ENCODE results near the gene EPHB4. TPM values are rescaled to one million over a fixed set of nuclear protein-coding genes. Genes with fewer than 3 reads are reported as not detected.

The EPHB4 gene
- total RNA-seq (2014; rRNA removed; shearing (Covaris generic)) = 39.8 and 49.0 TPM in 2 replicates

- no peaks in the 10 kb centered on the region for H3K9me3 ChIP-seq (replicated peaks)
- H3K4me1 ChIP-seq (replicated peaks) = peaks cover 31% of the 10 kb centered on the region
- peak within 1 kb of the TSS; percentile 85 for H3K4me3 ChIP-seq
- H3K27ac ChIP-seq = no peak within 1 kb of the TSS; the same call in none of the 2 replicates
- H3K27me3 ChIP-seq (replicated peaks) = no peaks in the 10 kb centered on the region
- peak; percentile 88 to 91 for DNase-seq (ENCODE audit: low read depth in 1 of 2, low spot score in 2 of 2)
- peaks cover 29% of the 10 kb centered on the region for H3K36me3 ChIP-seq
These were observed at the start of gene EPHB4 for GRCh38 chr7:100827330-100828226. EPHB4 (minus strand) TSS chr7:100827523; CDS start chr7:100827030, 493 bp downstream.

DNA sequence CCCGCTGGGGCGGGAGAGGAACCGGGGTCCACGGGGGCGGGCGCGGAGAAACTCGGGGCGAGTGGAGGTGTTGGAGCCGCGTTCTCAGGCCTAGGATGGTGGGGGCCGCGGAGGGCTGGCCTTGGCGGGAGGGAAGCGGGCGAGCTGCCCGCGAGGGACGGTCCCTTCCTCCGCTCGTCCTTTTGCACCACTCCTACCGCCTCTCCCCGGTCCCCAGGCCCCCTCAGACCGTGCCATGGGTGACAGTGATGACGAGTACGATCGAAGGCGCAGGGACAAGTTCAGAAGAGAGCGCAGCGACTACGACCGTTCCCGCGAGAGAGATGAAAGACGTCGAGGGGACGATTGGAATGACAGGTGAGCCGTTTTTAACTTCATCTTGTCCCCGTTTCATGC is 48.0 kb upstream of the EPHB4 start:
- no peaks in the 10 kb centered on the region for H3K9me3 ChIP-seq (replicated peaks)
- peaks cover 18% of the 10 kb centered on the region for H3K4me1 ChIP-seq (replicated peaks)
- H3K27me3 ChIP-seq (replicated peaks) = no peaks in the 10 kb centered on the region
- peak overlapping the region; percentile 85 for H3K27ac ChIP-seq
- DNase-seq (ENCODE audit: low read depth in 1 of 2, low spot score in 2 of 2) = peak in 1 of 2 experiments; percentile 41
- H3K36me3 ChIP-seq = peaks cover 93% of the 10 kb centered on the region
- H3K4me3 ChIP-seq = peak overlapping the region; percentile 71

- Histone ChIP-seq H3K4me3 (peak within 1 kb of the TSS; percentile 71), H3K27me3 (replicated peaks) (no peaks in the 10 kb centered on the region), H3K9me3 (replicated peaks) (no peaks in the 10 kb centered on the region), H3K36me3 (peaks cover 93% of the 10 kb centered on the region), H3K4me1 (replicated peaks) (peaks cover 18% of the 10 kb centered on the region), H3K27ac (peak within 1 kb of the TSS; percentile 85)
- peak; percentile 97 to 99 for DNase-seq (ENCODE audit: low read depth in 1 of 2, low spot score in 2 of 2)
These were observed 47.4 kb upstream of the EPHB4 start, which contains the start of gene SRRT for GRCh38 chr7:100874577-100875355. SRRT (plus strand) TSS chr7:100875103; CDS start chr7:100875591, 488 bp downstream.

GRCh38 chr7:100874300-100874576 is 46.9 kb upstream of the EPHB4 start:
- Histone ChIP-seq H3K4me1 (replicated peaks) (peaks cover 19% of the 10 kb centered on the region), H3K9me3 (replicated peaks) (no peaks in the 10 kb centered on the region), H3K4me3 (peak overlapping the region; percentile 71), H3K27me3 (replicated peaks) (no peaks in the 10 kb centered on the region), H3K36me3 (peaks cover 89% of the 10 kb centered on the region), H3K27ac (peak overlapping the region; percentile 85)
- no peak for DNase-seq (ENCODE audit: low read depth in 1 of 2, low spot score in 2 of 2)

- Histone ChIP-seq H3K36me3 (peaks cover 89% of the 10 kb centered on the region), H3K27ac (peak overlapping the region; percentile 85), H3K4me3 (peak overlapping the region; percentile 71), H3K4me1 (replicated peaks) (peaks cover 24% of the 10 kb centered on the region), H3K9me3 (replicated peaks) (no peaks in the 10 kb centered on the region), H3K27me3 (replicated peaks) (no peaks in the 10 kb centered on the region)
- DNase-seq (ENCODE audit: low read depth in 1 of 2, low spot score in 2 of 2) = no peak
These were observed 46.4 kb upstream of the EPHB4 start for GRCh38 chr7:100873599-100874299.

GRCh38 chr7:100867776-100868485 is 40.6 kb upstream of the EPHB4 start:
- H3K4me3 ChIP-seq = peak overlapping the region; percentile 92
- H3K9me3 ChIP-seq (replicated peaks) = no peaks in the 10 kb centered on the region
- H3K27me3 ChIP-seq (replicated peaks) = no peaks in the 10 kb centered on the region
- no peak for DNase-seq (ENCODE audit: low read depth in 1 of 2, low spot score in 2 of 2)
- peaks cover 56% of the 10 kb centered on the region for H3K36me3 ChIP-seq
- H3K4me1 ChIP-seq (replicated peaks) = peaks cover 23% of the 10 kb centered on the region
- H3K27ac ChIP-seq = peak overlapping the region; percentile 98

DNA sequence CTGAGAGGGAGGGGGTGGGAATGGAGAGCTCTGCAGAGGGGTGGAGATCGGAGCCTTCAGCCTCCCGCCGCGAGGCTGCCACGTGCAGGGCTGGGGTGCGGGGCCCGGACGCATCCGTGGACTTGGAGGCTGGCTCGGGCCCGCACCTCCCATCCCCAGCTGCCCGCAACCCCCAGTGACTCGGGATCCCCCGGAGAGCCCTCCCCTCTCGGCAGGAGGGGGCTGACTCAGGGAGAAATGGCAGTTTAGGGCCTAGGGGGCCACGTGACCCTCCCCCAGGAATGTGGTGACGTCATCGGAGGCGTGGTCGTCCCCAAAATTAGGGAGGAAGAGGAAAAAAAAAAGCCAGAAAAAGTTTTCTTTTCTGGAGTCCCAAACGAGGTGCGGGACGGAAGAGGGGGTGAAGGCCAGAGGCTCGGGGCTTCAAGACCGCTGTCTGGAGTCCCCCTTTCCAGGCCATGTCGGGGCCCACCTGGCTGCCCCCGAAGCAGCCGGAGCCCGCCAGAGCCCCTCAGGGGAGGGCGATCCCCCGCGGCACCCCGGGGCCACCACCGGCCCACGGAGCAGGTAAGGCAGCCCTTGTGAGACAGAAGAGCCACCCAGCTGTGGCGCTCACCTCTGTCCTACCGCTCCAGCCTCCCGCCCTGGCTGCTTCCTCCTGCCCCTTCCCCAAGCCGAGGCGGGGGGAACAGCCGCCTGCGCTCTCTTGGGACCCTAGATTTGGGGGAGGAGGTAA is 39.9 kb upstream of the EPHB4 start, which contains the start of gene TRIP6:
Gene TRIP6 (plus strand): TSS at position 348 of the 736 bp plus-strand sequence. CDS start 111 bp downstream, at position 459.
- Histone ChIP-seq H3K36me3 (peaks cover 51% of the 10 kb centered on the region), H3K4me1 (replicated peaks) (peaks cover 23% of the 10 kb centered on the region), H3K4me3 (peak within 1 kb of the TSS; percentile 92), H3K27ac (peak within 1 kb of the TSS; percentile 98), H3K9me3 (replicated peaks) (no peaks in the 10 kb centered on the region), H3K27me3 (replicated peaks) (no peaks in the 10 kb centered on the region)
- DNase-seq (ENCODE audit: low read depth in 1 of 2, low spot score in 2 of 2) = peak; percentile 93 to 95

DNA sequence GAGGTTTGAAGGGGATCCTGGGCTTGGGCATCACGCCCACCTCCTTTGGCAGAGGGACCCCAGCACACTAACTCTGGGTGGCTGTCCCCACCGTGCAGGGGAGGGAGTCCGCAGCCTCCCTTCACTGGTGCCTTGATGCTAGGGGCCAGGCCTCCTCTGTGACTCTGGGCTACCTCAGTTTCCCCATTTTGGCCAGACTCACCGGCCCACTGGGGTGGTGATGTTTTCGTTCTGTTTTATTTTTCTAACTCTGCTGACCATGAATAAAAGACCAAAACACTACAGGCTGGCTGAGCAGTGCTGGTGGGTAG is 39.4 kb upstream of the EPHB4 start:
- Histone ChIP-seq H3K27me3 (replicated peaks) (no peaks in the 10 kb centered on the region), H3K36me3 (peaks cover 45% of the 10 kb centered on the region), H3K27ac (peak overlapping the region; percentile 98)

GRCh38 chr7:100865938-100866728 is 38.8 kb upstream of the EPHB4 start:
- Histone ChIP-seq H3K4me3 (peak overlapping the region; percentile 92), H3K27me3 (replicated peaks) (no peaks in the 10 kb centered on the region), H3K27ac (peak overlapping the region; percentile 98), H3K36me3 (peaks cover 43% of the 10 kb centered on the region), H3K4me1 (replicated peaks) (peaks cover 23% of the 10 kb centered on the region), H3K9me3 (replicated peaks) (no peaks in the 10 kb centered on the region)
- DNase-seq (ENCODE audit: low read depth in 1 of 2, low spot score in 2 of 2) = no peak

More for the DNA sequence above, 39.4 kb upstream of the EPHB4 start:
- no peak for DNase-seq (ENCODE audit: low read depth in 1 of 2, low spot score in 2 of 2)
- Histone ChIP-seq H3K9me3 (replicated peaks) (no peaks in the 10 kb centered on the region), H3K4me1 (replicated peaks) (peaks cover 23% of the 10 kb centered on the region), H3K4me3 (peak overlapping the region; percentile 92)

DNA sequence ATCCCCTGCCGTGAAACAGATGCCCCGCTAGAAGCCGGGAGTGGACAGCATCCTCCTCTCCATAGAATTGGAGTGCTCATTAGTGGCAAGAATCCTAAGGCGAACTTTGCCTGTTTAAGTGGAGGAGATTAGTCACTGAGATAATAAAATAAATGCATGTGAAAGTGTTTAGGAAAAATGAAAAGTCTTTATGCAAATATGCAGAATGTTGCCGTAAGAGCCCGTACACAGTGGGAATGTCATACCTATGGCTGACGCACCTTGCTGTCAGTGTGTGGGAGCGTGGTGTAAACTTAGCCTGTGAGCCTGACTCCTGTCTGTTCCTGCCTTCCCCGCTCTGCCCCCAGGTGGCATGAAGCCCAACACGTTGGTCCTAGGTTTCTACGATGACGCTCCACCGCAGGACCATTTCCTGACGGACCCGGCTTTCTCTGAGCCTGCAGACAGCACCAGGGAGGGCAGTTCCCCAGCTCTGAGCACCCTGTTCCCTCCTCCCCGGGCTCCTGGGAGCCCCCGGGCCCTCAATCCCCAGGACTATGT is 38.1 kb upstream of the EPHB4 start:
- H3K36me3 ChIP-seq = peaks cover 43% of the 10 kb centered on the region
- no peak for DNase-seq (ENCODE audit: low read depth in 1 of 2, low spot score in 2 of 2)
- H3K4me3 ChIP-seq = no peak overlapping the region
- H3K9me3 ChIP-seq (replicated peaks) = no peaks in the 10 kb centered on the region
- H3K27me3 ChIP-seq (replicated peaks) = no peaks in the 10 kb centered on the region
- no peak overlapping the region for H3K27ac ChIP-seq
- peaks cover 23% of the 10 kb centered on the region for H3K4me1 ChIP-seq (replicated peaks)

DNA sequence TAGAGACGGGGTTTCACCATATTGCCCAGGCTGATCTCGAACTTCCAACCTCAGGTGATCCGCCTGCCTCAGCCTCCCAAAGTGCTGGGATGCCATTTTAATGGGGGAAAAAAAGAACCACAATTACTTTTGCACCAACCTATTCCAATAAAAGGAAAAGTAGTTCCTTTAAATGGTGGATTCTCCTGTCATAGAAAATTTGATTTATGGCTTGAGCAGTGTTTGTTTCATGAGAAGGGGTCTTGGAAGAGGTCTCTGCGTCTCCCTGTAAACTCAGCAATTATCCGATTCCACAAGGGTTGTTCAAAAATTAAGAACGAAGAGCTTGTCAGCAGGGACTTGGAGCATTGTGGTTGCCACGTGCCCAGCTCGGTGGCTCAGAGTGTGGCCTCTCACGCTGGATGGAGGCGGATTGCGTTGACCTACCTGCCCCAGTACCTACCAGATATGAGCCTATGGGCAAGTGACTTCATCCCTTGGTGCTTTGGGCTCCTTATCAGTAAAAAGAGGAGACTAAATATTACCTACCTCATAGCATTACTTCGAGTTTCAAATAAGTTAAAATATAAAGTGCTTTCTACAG is 37.0 kb upstream of the EPHB4 start:
- Histone ChIP-seq H3K4me1 (replicated peaks) (peaks cover 23% of the 10 kb centered on the region), H3K36me3 (peaks cover 39% of the 10 kb centered on the region), H3K27me3 (replicated peaks) (no peaks in the 10 kb centered on the region), H3K9me3 (replicated peaks) (no peaks in the 10 kb centered on the region), H3K4me3 (no peak overlapping the region), H3K27ac (no peak overlapping the region)
- DNase-seq (ENCODE audit: low read depth in 1 of 2, low spot score in 2 of 2) = no peak

Measured in SJSA1 (cell line).